NCI-H2081 treated with DMSO at 0.1 percent for 48 hours (cell line): ENCODE results near the gene PRKAG1.
A peak's percentile ranks its signal among the peaks of the same experiment; 100 is the strongest.
"Not testable (repeated sequence)": the region's sequence is repeated elsewhere in the genome, so short reads cannot be mapped to it uniquely, and the experiment has no call there.

Experiments
- DNase-seq: peaks from one replicate; lab custom pipeline; 2025; lab: John Stamatoyannopoulos, UW

The PRKAG1 gene

DNA sequence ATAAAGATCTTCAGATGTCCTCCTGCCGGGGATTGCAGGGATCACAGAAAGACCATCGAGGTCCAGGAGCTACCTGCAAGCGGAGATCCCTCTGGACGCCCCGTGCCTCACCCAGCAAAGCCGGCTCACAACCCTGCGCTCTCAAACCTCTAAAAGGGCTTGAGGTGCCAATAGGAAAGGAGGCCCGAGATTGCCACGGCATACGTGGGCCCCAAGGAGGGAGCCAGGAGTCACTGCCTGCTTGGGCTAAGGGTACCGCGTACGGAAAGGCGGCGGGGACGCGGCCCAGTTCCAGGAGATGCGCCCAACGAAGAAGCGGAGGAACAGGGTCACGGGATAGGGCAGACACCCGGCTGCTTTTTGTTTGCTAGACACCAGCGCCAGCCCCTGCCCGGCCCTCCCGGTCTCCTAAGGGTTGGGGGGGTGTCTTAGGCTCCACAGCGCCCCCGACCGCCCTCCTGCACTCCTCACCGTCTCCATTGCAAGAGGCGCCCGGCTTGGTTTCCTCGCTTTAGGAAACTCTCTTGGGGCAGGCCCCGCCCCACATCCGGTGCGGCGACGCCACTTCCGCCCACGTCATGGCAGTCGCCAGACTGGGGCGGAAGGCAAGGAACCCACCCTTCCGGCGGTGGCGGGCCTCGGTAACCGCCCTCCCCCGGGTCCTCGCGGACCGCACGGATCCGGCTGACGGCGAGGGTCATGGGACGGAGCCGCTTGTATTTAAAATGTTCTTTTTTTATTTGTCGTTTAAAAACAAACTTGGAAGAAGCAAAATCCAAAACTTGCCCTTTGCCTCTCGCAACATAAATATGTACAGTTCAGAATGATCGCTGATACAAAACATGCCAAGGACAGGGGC, at the start of gene PRKAG1:
PRKAG1 (minus strand) TSS at position 516 of the 859 bp plus-strand sequence; CDS start at position 480, 36 bp downstream.
- peak; percentile 46 for DNase-seq

DNA sequence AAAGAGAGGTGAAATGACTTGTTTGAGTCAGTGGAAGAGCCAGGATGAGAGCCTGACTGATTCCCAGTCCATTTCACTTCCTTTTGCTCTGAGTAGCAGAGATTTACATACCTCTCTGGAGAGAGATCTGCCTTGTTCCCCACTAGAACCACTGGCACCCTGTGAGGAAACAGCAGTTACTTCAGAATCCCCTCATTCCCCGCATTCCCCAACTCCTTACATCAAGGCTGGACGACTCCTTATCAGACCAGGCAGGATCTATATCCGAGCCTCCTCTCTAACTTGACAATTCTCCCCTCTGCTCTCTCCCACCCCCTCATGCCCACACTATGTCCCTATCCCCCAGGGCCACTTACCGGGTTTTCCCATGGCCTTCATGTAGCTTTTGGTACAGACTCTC, 47.5 kb upstream of the PRKAG1 start:
- no peak for DNase-seq

DNA sequence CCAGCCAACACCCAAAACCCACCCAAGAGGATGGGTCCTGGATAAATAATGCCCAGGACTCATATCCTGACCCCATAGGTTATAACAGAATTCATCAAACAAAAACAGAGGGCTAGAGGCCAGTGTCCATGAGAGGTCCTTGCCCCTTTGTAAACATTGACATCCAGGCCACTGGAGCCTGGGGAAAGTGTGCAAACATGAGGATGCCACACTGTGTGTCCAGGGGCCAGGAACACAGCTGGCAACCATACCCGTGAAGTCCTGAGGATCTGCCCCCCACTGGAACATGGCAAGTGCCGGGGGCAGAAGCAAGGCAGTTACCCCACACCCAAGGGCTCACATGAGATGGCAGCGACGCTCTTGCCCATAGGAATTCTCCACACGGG, 46.2 kb upstream of the PRKAG1 start:
- DNase-seq = no peak

DNA sequence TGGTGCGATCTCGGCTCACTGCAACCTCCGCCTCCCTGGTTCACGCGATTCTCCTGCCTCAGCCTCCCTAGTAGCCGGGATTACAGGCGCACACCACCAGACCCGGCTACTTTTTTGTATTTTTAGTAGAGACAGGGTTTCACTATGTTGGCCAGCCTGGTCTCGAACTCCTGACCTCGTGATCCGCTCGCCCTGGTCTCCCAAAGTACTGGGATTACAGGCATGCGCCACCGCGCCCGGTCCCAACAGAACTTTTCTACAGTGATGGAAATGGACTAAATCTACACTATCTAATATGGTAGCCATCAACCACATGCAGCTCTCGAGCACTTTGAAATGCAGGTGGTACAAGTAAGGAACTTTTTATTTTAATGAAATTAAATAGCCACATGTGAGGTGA, 43.3 kb upstream of the PRKAG1 start:
- DNase-seq = not testable (repeated sequence)

DNA sequence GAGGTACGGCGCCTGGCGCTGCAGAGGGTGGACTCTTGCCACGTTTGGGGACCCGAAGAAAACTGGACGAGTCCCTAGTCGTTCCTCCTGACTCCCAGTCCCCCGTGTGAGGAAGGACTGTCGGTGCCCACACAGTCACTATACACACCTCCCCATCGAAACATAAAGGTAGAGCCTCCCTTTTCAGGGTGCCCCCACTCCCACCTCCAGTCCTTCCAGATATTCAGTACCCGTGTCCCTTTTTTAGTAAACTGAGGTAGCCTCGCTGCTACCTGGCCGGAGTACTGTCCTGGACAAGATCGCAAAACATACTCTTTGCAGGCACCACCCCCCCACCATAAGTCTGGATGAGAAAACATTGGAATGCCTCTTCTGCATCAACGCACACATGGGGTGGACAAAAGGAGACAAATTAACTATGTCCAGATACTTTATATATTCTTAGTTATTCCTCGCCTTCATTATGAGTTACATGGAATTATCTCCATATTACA, 42.6 kb upstream of the PRKAG1 start:
- no peak for DNase-seq

DNA sequence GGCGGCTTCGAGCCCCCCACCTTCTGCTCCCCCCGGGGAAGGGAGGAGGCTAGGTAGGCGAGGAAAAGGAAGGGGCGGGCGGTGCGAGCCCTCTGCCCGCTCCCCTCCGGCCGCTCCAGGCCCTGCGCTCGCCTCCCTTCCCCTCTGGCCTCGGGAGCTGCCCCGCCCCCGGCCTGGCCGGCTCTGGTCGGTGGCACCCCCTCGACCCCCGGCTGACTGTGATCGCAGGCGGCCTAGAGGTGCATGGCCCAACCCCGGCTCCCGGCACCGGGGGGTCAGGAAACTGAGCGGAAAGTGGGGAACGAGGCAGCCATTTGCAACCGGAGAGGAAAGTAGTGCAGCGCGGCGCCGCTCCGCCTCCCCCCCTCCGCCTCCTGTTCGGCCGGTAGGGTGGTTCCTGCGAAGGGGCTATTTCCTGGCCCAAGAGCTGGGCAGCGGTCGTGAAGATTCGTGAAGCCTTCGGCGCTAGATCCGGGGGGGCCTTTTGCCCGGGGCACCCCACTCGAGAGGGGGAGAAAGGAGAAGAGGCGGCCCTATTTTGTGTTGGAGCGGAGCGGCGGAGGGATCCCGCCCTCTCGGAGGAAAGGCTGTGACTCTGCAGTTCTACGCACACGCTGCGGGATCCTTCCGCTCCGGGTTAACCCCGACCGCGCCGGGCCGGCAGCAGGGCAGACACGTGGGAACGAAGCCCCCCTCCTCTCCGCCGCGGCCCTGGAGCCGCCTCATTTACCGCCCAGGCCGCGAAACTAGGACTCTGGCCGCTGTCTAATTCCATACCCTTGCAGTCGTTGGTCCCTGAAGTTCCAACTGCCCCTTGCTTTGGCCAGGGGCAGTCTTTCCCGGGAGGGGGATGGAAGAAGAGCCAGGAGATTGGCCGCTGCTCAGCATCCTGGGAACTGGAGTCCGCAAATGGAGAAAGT, 41.9 kb upstream of the PRKAG1 start, which contains the start of gene KMT2D:
KMT2D (minus strand) TSS at position 558 of the 920 bp plus-strand sequence. CDS start 5,470 bp downstream, outside the sequence.
- DNase-seq = peak; percentile 71

DNA sequence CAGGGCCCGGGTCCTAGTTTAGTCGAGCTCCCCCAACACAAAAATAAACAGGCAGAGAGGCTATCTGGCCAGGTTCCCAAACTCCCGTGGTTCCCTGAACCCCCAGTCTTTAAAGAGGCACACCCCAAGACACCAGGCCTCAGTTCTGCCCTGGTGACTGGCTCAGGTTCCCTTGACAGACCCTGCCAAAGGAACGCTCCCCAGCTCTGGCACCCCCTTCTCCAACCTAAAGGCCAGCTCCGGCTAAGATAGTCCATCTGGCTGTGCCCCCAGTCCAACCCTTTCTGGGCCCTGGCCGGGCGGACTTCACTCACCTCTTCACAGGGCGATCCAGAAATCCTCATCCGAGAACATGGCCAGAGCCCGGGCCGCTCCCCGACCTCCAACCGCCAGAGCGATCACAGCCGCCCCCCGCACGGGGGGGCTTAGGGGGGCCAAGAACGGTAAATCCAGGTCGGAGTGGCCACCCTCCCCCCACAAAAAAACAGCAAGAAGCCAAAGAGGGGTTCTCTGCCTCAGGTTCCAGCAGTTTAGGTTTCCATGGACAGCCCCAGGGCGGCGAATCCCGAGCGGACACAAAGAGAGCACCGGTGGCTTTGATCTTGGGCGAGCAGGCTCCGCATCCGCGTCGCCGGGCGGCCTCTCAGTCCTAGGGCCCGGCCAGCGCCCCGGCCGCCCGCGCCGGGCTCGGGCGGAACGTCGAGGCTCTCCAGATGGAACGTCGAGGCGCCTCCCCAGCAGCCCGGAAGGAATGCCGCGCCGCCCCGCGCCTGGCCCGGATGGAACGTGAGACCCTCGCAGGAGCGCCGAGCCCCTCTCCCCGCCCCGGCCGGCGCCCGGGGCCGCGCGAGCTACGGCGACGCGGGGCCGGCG, 41.0 kb upstream of the PRKAG1 start:
- no peak for DNase-seq

DNA sequence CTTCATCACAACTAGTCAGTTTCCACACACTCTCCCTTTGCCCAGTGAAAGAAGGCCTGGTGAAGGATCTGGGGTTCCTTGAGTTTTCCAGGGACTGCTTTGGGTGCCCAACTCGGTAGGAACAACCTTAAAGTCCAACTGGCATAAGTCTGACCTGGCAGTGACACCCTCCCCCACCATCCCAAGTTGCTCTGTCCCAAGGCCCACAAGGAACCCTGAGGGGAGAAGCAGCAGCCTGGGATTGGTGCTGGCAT, 40.4 kb upstream of the PRKAG1 start:
- no peak for DNase-seq

DNA sequence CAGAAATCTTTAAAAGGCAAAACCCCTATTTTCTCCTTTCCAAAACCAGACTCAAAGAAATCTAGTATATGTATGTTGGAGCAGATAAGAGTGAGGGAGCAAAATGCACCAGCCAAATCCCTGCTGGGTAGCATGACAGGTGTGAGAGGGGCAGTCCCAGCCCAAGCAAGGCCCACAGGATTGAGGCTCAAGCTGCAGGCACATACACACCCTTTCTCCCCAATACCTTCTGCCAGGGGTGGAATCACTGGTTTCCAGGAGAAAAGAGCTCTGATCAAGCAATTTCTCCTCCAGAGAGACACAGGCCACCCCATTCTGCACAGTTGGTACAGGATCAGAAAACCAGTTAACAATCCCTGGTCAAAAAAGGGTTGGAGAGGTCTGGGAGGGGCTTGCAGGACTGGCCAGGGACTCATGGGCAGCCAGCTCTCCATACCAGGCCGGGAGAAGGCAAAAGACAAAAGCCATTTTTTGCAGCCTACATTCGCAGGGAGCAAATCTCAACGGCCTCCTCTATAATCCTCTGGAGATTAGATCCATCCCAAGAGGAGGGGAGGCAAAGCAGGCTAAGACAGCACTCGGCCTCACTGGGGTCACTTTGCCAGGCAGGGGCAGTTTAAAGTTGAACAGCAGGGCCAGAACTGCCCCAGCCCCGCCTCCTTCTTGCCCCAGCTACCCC, 39.9 kb upstream of the PRKAG1 start:
- no peak for DNase-seq

DNA sequence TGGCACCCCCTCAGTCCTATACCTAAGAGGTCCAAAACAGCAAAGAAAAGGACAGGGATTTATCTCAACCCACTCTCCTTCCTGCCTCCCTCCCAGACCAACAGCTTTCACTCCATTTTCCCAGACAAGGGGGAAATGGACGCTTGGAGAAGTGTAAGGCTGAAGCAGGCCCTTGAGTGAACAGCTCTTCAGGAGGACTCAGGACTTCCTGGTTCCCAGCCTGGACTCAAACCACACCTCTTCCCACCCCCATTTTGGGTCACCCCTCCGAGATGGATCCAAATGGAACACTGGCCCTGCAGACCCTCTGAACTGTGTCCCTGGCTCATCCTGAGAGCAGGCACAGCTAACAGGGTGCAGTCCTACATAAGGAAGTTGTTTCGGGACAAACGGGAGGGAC, 39.3 kb upstream of the PRKAG1 start:
- no peak for DNase-seq

DNA sequence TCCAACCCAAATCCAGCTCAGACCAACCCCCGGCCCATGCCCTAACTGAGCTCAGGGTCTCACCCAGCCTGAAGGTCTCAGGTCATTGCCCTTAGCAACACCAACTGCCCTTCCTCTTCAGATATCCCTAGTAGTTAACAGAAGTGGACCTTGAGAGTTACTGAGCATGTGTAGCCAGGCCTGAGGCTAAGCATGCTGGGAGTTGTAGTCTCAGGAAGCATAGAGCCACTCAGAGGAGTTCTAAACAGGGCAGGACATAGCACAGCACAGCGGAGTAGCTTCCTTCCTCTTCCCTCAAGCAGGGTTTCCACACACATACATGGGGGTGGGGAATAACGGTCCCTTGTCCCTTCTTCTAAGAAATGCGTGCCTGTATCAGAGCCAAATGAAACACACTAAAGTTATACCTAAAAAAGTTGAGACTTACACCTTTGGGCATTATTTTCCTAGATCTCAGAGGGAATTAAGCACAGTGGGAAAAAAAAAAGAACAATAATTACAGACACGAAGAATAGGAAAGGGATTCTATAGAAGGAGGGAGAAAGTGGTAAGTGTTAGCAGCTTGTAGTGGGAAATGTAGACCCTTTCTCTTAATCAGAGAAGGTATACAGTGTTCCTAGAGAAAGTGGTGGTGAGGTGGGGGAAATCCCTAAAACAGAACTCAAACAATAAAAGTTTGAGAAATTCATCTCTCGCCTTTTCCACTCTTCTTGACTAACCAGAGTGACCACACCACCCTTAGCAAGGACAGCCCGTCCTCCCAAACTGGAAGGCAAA, 37.6 kb upstream of the PRKAG1 start:
- DNase-seq = no peak

DNA sequence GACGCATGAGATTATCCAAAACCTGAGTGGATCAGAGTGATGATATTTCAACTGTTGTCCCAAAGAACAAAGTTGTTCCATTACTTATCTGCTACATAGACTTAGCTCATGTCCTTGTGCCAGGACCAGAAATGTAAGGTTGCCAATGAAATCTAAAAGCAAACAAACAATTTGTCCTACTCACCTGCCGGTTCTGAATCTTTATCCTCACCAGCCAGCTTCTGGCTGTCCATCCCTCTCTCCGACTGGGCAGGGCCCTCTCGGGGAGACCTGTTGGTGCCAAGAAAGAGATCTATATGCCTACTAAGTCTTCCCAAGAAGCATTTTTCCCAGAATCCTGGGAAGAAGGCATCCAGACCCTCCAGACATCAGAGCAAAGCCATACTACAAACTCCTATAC, 36.5 kb upstream of the PRKAG1 start:
- DNase-seq = no peak

DNA sequence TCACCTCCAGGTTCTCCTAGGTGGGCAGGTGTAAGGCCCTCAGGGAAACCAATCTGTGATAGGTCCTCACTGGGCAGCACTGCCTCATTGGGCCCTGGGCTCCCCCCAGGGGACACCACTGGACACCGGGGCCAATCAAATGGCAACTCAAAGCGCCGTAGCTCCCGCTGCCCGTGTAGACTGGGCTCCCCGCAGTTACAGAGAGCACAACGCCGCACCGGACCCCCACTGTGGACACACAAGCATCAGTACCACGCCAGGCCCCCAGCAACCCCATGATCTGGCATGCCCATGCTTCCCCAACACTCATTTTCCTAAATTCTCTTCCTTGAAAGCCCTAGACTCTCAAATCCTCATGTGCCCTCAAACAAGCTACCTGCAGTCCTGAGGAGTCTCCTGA, 35.9 kb upstream of the PRKAG1 start:
- DNase-seq = no peak

DNA sequence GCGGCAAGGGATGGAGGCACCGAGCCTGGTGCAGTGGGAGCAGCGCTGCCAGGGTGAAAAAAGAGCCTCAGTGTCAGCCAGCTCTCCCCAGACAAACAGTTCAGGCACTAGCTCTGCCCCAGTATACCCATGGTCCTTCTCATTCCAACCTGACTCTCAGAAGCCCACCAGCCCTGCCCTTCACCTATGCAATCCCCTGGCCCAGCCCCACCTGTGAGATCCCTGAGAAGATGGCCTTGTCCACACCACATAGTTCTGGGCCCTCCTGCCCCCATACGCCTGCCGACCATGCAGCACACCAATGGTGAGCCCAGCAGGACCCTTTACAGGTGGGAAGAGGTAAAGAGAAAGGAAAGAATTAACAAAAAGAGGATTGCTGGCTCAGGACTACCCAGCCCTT, 35.5 kb upstream of the PRKAG1 start:
- DNase-seq = no peak

DNA sequence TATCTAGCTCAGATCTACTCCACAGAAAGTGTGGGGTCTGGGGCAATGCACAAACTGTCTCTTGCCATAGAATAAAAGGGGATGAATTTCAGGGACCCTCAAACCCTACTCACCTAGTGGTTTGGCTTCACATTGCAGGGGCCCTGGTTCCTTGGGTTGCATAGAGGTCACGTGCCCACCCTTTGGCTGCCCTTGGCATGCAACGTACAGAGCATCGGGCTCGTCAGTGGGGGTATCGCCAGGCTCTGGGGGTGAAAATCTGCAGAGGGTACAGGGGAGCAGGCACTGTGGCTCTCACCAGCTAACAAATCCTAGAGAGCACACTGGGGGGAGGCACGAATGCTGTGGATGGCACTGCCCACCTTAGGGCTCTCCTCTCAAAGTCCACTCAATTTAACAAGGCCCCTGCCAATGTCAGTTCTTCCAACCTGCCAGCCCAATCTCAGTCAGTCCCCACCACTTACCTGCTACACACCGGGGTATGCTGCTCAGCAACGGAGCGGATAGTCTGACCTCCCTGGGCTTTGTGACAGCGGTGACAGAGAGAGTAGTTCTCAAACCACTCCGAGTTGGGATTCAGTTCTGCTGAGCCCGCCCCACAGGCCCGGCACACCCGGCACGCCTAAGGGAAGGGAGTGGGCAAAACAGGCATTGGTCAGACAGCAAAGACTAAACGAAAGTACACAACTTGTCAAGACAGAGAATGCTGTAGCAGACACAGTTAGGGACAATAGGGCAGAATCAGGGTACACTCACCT, 34.1 kb upstream of the PRKAG1 start:
- DNase-seq = no peak

DNA sequence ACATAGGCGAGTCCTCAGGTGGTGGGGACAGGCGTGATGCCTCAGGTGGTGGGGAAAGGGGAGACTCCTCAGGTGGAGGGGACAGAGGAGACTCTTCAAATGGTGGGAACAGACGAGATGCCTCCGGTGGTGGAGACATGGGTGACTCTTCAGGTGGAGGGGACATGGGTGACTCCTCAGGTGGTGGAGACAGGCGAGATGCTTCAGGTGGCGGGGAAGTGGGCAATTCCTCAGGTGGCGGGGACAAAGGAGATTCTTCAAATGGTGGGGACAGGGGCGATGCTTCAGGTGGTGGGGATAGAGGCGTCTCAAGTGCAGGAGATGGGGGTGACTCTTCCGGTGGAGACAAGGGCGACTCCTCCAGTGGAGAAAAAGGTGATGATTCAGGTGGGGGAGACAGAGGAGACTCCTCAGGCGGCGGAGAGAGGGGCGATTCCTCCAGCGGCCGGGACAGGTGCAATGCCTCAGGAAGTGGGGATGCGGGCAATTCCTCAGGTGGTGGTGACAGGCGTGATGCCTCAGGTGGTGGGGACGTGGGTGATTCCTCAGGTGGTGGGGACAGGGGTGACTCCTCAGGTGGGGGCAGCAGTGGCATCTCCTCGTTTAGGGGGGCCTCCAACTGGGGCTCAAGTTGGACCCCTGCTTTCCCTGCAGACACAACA, 33.3 kb upstream of the PRKAG1 start:
- DNase-seq = no peak

DNA sequence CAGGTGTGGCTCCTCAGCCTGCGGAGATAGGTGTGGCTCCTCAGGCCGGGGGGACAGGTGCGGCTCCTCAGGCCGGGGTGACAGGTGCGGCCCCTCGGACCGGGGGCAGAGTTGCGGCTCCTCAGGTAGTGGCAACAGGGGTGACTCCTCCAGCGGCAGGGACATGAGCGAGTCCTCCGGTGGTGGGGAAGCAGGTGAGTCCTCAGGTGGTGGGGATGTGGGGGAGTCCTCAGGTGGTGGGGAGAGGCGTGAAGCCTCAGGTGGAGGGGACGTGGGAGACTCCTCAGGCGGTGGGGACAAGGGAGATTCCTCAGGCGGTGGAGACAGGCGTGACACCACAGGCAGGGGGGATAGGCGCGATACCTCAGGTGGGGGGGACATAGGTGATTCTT, 32.8 kb upstream of the PRKAG1 start:
- no peak for DNase-seq

DNA sequence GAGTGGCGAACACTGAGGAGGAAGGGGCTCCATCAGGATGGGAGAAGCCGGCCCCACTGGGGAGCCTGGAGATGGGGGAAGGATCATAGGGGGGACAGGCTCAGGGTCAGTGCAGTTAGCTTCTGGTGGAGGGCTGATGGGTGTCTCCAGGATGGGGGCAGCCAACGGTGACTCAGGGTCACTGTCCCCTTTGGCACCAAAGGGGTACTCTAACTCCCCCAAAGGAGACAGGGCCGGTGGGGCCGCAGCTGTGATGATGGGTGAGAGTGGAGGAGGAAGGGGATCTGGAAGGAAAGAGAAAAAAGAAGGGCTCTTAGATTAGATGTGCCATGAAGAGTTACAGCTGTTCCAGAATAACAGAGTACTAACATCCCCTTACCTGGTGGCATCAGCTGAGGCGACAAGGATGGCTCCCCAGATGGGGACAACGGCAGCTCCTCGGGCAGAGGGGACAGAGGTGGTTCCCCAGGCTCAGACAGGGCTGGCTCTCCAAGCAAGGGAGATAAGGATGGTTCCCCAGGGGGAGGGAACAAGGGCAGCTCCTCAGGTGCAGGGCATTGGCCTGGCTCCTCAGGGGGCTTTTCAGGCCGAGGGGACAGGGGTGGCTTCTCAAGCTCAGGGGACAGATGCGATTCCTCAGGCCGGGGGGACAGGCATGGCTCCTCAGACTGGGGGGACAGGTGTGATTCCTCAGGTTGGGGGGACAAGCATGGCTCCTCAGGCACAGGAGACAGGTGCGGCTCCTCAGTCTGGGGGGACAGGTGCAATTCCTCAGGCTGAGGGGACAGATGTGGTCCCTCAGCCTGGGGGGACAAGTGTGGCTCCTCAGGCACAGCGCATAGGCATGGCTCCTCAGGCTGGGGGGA, 32.2 kb upstream of the PRKAG1 start:
- no peak for DNase-seq
